Left hindlimb (tissue), 1 donor: Measurements from ENCODE around the gene CDKN3.
"Not testable (repeated sequence)": the region's sequence is repeated elsewhere in the genome, so short reads cannot be mapped to it uniquely, and the experiment has no call there.

ENCODE experiments used
- DNase-seq: peaks from one replicate; pipeline ENCODE4 v3.0.0-alpha.2; 2018

Gene CDKN3

GRCh38 chr14:54425068-54425467, 28.3 kb downstream of the CDKN3 start:
- DNase-seq: no peak

- DNase-seq: no peak
Measured at GRCh38 chr14:54425537-54426274, 28.9 kb downstream of the CDKN3 start.

GRCh38 chr14:54427871-54428270, 31.1 kb downstream of the CDKN3 start:
- DNase-seq: no peak

- DNase-seq: no peak
Measured at GRCh38 chr14:54428527-54428926, 31.7 kb downstream of the CDKN3 start.

- DNase-seq: no peak
Measured at GRCh38 chr14:54435500-54435981, 38.7 kb downstream of the CDKN3 start.

- not testable (repeated sequence) for DNase-seq
Measured at GRCh38 chr14:54437954-54438353, 41.1 kb downstream of the CDKN3 start.

- no peak for DNase-seq
Measured at GRCh38 chr14:54438703-54439102, 41.9 kb downstream of the CDKN3 start.

GRCh38 chr14:54440037-54440436, 43.2 kb downstream of the CDKN3 start:
- DNase-seq: no peak

GRCh38 chr14:54440476-54440872, 43.7 kb downstream of the CDKN3 start:
- DNase-seq: no peak

GRCh38 chr14:54440873-54441868, 44.4 kb downstream of the CDKN3 start, which contains the start of gene CNIH1:
TSS of gene CNIH1 (minus strand) at chr14:54441374. CDS start at chr14:54441327, 47 bp downstream.
- peak; percentile 95 for DNase-seq

- not testable (repeated sequence) for DNase-seq
Measured at GRCh38 chr14:54442961-54443360, 46.2 kb downstream of the CDKN3 start.

GRCh38 chr14:54443981-54444380, 47.2 kb downstream of the CDKN3 start:
- peak; percentile 40 for DNase-seq

GRCh38 chr14:54444681-54445080, 47.9 kb downstream of the CDKN3 start:
- DNase-seq: peak; percentile 39

GRCh38 chr14:54446161-54446693, 49.4 kb downstream of the CDKN3 start:
- no peak for DNase-seq

GRCh38 chr14:54447231-54447692, 50.5 kb downstream of the CDKN3 start:
- DNase-seq: no peak

GRCh38 chr14:54450535-54450934, 53.7 kb downstream of the CDKN3 start:
- DNase-seq: no peak

GRCh38 chr14:54451121-54451601, 54.4 kb downstream of the CDKN3 start:
- DNase-seq: no peak

GRCh38 chr14:54451961-54452360, 55.2 kb downstream of the CDKN3 start:
- DNase-seq: no peak

- DNase-seq: no peak
Measured at GRCh38 chr14:54453252-54453651, 56.4 kb downstream of the CDKN3 start.

GRCh38 chr14:54453990-54454389, 57.2 kb downstream of the CDKN3 start:
- not testable (repeated sequence) for DNase-seq

GRCh38 chr14:54455363-54455762, 58.6 kb downstream of the CDKN3 start:
- DNase-seq: no peak

- DNase-seq: not testable (repeated sequence)
Measured at GRCh38 chr14:54456820-54457608, 60.2 kb downstream of the CDKN3 start.
